ENCODE measurements around the gene CYS1.
"Not testable (repeated sequence)": the region's sequence is repeated elsewhere in the genome, so short reads cannot be mapped to it uniquely, and the experiment has no call there.

Gene CYS1

GRCh38 chr2:10011606-10012325 lies 68.4 kb downstream of the CYS1 start:
- not testable (repeated sequence) for DNase-seq

- DNase-seq = not testable (repeated sequence)
Observed at GRCh38 chr2:10010861-10011605, 69.2 kb downstream of the CYS1 start.

GRCh38 chr2:10009811-10010781 lies 70.1 kb downstream of the CYS1 start:
- DNase-seq = peak; percentile 32

DNA sequence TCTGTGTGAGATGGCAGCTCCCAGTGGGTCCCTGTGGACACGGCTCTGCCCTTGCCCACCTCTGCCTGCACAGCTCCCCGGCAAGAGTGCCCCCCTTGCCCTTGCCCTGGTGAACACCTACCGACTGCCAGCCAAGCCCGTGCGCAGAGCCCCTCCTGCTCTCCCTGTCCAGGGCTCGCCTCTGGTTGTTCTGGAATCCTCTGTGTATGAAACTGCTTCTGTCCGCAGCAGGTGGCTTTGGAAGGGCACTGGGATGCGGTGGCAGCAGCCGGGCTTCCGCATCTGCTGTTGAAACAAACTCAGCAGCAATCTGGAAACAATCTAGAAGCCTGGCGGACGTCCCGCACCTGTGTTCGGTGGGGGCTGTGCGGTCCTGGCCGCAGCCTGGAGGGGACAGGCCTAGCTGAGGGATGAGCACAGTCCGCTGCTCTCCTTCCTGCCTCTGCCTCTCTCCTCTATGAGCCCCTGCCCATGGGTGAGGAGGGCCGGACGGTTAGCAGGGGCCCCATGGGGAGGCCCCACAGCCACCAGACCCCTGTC lies 70.9 kb downstream of the CYS1 start:
- DNase-seq = no peak

DNA sequence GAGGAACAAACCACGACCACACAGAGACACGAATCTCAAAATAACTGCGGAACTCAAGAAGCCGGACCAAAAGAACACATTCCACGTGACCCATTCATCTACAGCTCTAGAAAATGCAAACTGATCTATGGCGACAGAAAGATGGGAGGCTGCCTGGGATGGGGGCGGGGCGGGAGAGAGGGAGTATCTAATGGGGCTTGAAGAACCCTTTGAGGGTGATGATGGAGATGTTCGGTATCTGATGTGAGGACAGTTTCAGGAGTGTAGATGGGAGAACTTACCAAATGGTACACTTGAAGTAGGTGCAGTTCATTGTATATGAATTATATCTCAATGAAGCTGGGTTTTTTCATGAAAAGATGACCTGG lies 71.4 kb downstream of the CYS1 start:
- DNase-seq = peak; percentile 46

GRCh38 chr2:10007921-10008808 lies 72.0 kb downstream of the CYS1 start:
- no peak for DNase-seq

DNA sequence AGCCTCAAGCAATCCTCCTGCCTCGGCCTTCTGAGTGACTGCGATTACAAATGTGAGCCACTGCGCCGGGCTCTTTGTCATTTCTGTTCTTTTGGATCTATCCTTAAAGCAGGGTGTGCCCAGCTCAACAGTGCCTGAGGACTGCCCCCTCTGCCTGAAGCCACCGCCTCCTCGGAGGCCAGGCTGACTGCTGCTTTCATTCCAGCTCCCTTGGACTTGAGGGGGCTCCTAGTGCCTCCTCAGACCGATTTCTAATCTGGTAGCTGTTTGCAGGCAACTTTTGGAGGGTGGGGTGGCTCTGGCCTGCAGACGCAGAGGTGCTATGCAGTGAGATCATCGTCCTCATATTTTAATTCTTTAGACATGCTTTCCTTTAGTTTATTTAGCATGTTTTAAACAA lies 72.8 kb downstream of the CYS1 start:
- DNase-seq = no peak

Measured in fibroblast of upper back skin (primary cell).